ENCODE data around the gene DMRTA2.
A peak's percentile ranks its signal among the peaks of the same experiment; 100 is the strongest.

Gene DMRTA2

GRCh38 chr1:50422946-50423669 lies at the start of gene DMRTA2:
TSS of gene DMRTA2 (minus strand) at chr1:50423443. CDS start at chr1:50421536, 1,907 bp downstream.
- DNase-seq (ENCODE audit: low read depth), result no peak

DNA sequence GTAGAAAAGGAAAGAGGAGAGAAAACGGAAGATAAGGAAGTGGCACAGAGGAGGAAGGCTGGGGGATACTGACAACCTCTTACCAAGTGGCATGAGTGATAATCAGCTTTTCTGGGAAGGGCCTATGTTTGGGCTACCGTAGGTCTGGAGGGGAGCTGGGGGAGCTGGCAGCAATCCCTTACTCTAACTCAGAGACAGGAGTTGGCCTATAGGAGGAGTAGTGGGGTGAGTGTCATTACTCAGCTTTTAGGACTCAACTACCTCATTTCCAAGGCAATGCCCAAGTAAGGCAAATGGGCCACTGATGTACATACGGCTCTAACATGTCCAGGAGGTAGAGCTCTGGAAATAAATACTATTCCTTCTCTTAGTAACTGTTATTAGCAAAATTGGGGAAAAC lies 48.7 kb upstream of the DMRTA2 start:
- no peak for DNase-seq (ENCODE audit: low read depth)

DNA sequence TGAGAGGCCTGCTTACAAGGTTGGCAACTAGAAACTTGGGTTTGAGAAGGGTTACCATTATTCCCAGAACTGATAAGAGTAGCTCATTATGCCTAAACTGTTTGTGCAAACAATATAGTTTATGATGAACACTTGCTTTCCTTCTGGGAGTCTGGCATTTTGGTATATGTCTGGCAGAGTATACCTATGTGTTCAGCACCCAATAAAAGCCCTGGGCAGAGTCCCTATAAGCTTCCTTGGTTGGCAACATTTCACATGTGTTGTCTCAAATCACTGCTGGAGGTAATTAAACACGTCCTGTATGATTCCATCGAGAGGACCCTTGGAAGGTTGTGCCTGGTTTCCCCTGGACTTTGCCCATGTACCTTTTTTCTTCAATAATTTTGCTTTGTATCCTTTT lies 39.7 kb upstream of the DMRTA2 start:
- DNase-seq (ENCODE audit: low read depth), result no peak

DNA sequence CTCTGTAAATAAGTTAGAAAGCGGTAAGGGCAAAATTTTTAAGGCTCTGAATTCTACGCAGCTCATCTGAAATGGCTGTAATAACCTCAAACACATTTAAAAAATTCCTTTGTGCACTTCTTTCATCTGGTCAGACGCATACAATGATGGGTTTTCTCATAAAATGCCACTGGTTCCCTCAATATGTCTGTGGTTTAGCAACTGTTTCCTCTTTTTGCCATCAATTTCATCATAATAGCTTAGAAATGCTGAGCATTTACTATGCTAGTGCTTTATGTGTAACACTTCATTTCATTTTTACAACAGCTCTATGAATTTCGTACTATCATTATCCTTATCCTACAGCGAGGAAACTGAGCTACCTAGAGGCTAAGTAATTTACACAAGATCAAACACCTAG lies 35.3 kb upstream of the DMRTA2 start:
- DNase-seq (ENCODE audit: low read depth), result no peak

GRCh38 chr1:50454911-50455310 lies 31.7 kb upstream of the DMRTA2 start:
- DNase-seq (ENCODE audit: low read depth), result no peak

GRCh38 chr1:50453266-50453665 lies 30.0 kb upstream of the DMRTA2 start:
- no peak for DNase-seq (ENCODE audit: low read depth)

DNA sequence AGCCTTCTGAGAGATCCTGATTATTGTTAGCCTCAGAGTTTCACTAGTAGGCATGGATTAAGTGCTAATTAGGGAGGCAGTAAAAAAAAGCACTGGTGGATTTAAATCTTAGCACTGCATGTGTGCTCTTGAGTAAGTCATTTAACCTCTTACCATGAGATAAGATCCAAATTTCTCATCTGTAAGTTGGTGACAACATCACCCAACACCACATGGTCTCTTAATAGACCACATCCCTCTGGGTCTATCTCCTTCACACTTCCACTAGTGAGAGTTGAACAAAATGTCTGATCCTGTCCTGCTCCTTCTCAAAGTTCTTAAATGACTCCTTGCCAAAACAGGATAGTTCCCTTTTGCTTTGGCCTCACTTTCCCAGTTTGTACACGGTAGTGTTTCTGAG lies 29.5 kb upstream of the DMRTA2 start:
- DNase-seq (ENCODE audit: low read depth), result no peak

- DNase-seq (ENCODE audit: low read depth), result no peak
Measured at GRCh38 chr1:50450861-50451653, 27.8 kb upstream of the DMRTA2 start.

- DNase-seq (ENCODE audit: low read depth), result peak; percentile 87
Measured at GRCh38 chr1:50447961-50448360, 24.7 kb upstream of the DMRTA2 start.

- DNase-seq (ENCODE audit: low read depth), result no peak
Measured at GRCh38 chr1:50441183-50441582, 17.9 kb upstream of the DMRTA2 start.

DNA sequence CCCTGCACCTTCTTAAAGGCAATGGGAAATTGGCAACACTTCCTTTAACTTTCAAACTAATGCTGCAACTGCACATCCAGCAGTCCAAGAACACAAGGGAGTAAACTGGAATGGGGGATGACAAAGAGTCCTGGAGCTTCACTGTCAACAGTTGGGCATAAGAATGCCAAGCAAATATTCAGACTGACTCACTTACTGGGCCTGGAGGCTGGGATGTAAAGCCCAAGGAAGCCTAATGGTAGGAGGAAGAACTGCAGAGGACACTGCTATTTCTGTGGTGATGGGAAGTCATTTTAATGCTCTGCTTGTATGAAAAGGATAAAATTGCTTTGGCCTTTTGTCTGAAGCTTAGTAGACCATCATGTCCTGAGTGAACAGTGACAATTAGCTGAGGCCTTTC lies 15.7 kb upstream of the DMRTA2 start:
- no peak for DNase-seq (ENCODE audit: low read depth)

- no peak for DNase-seq (ENCODE audit: low read depth)
Measured at GRCh38 chr1:50436489-50436888, 13.2 kb upstream of the DMRTA2 start.

DNA sequence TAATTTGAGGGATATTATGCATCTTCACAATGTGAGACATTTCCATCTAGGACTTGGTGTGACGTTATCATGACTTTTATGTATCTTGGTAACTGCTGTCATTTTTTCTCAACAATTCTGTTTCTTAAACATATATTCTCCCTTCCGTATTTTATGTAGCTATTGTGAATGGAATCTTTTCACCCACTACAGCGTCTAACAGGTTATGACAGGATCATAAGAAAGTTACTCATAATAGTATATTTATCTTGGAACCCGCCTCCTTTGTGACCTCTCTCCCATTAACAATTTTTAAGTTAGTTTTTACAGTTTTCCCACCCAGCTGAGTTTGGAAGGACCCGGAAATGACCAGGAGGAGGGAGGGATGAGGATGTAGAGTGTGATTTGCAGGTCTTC lies 6.8 kb upstream of the DMRTA2 start:
- no peak for DNase-seq (ENCODE audit: low read depth)

DNA sequence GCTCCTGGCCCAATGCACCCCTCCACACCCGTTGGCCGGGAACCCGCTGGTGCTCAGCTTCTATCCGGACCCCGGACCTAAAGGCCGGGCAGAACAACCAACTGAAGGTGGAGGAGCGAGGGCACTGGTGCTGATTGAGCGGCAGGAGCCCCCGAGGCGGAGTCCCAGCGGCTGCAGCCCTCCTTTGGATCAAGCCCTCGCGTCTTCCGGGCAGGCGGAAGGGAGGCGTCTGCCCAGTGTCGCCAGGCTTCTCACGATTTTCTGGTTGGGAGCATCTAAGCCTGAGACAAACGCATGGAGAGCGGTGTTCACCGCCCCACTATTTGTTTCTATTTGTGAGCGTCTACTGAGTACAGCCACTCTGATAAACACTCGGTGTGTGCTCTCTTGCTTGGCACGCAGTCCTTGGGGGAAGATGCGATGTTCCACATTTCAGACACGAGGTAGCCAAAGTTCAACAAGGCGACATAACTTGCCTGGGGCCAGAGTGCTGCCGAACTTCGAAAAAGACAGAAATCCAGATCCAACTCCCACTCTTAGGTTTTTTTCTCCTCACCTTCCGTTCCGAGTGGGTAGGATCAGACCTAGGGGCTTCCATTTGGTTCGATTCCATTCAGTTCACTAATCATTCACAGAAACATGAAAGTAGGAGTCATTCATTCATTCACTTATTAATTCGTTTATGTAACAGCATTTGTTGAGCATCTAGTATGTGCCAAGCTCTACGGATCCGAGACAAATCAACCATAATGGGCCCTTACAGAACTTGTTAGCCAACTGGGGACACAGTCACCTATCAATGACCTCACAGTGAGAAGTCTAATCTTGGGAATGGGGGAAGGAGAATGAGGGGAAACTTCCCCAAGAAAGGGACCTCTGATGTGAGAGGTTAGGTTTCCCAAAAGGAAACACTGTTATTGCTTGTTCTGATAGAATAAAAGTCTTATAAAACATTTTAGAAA lies 4.9 kb upstream of the DMRTA2 start:
- DNase-seq (ENCODE audit: low read depth), result no peak

- DNase-seq (ENCODE audit: low read depth), result no peak
Measured at GRCh38 chr1:50427086-50427817, 4.0 kb upstream of the DMRTA2 start.

- no peak for DNase-seq (ENCODE audit: low read depth)
Measured at GRCh38 chr1:50426702-50427085, 3.5 kb upstream of the DMRTA2 start.

GRCh38 chr1:50426108-50426700 lies 3.0 kb upstream of the DMRTA2 start:
- DNase-seq (ENCODE audit: low read depth), result no peak

DNA sequence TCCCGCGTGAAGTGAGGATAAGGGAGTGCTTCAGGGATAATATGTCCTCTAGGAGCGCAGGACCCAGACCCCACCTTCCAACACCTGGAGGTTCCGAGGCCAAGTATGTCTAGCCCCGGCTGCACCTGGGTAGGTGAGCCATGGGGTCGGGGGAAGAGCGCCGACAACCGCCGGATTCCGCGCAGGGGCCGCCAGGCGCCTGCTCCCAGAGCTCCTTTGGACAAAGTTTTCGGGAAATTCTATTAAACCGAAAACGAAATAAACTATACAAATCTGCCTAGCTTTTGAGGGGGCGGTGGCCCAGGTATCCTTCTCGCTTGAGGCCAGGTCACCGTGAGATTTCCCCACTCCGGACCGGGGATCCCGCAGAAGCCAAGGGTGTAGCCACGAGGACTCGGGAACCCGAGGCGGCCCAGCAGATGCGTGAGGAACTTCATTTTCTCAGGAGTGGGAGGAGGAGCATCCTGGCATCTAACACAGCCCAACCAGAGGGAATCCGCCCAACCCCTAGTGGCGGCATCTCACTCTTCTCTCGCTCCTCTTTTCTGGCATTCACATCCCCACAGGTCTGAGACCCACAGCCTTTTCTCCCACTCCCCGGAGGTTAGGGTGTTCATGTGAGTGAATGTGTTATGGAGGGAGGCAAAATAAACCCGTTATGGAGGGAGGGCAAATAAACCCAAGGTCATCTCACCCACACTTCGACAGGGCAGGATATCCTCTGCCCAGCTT lies 2.3 kb upstream of the DMRTA2 start:
- no peak for DNase-seq (ENCODE audit: low read depth)

DNA sequence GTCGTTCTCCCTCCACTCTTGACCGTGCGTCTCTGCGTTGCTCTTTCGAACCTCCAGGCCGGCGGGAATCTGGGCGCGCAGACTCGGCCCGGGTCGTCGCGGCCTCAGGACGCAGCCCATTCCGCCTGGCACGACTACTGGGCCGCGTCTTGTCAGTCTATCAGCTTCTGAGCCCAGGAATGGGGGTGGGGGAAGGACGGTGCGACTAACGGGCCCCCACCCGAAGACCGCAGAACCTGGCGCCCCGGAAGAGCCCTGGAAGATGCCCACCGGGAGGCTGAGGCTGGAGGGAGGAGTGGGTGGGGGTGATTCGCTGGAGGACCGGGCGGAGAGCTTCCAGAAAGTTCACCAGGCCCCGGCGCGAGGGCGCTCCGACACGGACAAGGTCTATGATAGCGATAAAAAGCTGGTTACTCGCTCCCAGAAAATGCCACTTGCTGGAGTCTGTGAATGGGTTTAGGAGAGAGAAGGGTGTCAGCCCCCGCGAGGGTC lies 1.7 kb upstream of the DMRTA2 start:
- no peak for DNase-seq (ENCODE audit: low read depth)
